SU-DHL-6 (cell line): Measurements from ENCODE around the gene ILDR2.

ENCODE experiments used
- EZH2phosphoT487 ChIP-seq: fragments of 200-600 bp; sonication (generic), shearing (Covaris generic); conservative IDR thresholded peaks from 2 replicates; pipeline ENCODE4 v1.6.1; 2018; ENCODE audit warnings: mild to moderate bottlenecking, antibody characterized with exemption, low read length, moderate library complexity, mixed read lengths
- TF ChIP-seq, protein P1 (sequence below): fragments of 200-600 bp; sonication (generic); IDR thresholded peaks from one replicate; pipeline ENCODE4 v1.5.1; 2017; ENCODE audit warnings: antibody characterized with exemption, mild to moderate bottlenecking, low read length, moderate library complexity; ENCODE audit not compliant: insufficient read depth, poor library complexity, severe bottlenecking

DNA sequence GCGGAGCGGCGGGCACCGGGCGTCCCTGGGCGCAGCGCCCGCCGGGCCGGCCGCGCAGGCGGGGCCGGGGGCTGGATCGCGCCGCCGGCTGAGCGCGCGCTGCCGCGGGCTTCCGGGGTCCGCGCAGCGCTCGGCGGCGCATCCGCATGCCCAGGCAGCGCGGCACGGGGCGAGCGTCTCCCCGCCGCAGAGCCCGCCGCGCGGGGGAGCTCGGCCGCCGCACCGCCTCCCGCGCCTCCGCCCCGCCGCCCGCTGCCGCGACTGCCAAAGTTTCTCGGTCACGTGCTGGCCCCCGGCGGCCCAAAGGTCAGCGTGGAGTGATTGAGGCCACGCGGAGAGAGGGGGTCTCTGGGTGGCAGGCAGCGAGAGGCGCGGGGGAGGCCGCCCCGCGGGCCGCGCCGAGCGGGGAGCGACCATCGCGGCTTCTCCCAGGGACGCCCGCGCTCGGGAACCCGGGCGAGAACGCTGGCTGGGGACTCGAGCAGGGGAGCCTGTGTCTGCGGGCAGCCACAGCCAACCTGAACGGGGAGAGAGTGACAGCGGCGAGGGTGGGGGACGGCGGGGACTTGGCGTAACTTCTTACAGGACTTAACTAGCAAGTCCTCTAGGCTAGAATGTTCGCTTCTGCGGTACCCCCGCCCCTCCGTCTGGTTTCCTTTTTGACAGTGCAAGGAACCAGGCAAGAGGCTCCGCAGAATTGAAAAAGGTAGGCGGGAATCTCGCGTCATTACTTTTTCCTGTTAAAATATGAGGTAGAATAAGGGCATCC is at the start of gene ILDR2:
- TF ChIP-seq, protein P1, sequence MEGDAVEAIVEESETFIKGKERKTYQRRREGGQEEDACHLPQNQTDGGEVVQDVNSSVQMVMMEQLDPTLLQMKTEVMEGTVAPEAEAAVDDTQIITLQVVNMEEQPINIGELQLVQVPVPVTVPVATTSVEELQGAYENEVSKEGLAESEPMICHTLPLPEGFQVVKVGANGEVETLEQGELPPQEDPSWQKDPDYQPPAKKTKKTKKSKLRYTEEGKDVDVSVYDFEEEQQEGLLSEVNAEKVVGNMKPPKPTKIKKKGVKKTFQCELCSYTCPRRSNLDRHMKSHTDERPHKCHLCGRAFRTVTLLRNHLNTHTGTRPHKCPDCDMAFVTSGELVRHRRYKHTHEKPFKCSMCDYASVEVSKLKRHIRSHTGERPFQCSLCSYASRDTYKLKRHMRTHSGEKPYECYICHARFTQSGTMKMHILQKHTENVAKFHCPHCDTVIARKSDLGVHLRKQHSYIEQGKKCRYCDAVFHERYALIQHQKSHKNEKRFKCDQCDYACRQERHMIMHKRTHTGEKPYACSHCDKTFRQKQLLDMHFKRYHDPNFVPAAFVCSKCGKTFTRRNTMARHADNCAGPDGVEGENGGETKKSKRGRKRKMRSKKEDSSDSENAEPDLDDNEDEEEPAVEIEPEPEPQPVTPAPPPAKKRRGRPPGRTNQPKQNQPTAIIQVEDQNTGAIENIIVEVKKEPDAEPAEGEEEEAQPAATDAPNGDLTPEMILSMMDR = no peak
- no peak for TF ChIP-seq EZH2phosphoT487
